Activated naive CD4-positive, alpha-beta T cell treated with anti-CD3 and anti-CD28 coated beads, Interleukin-2, amount 10 ng/mL, durations not matched to agents 7 days and 5 days (primary cell): ENCODE results near the gene ZBED3.
"Not testable (repeated sequence)": the region's sequence is repeated elsewhere in the genome, so short reads cannot be mapped to it uniquely, and the experiment has no call there.

Experiments
- CTCF ChIA-PET: fragments of 350-600 bp; sonication (Branson Sonifier 250); formaldehyde crosslinking; loops from one replicate; lab custom pipeline; 2021; ENCODE audit warnings: antibody characterized with exemption; lab: Charles Lee
- DNase-seq: peaks from one replicate; pipeline ENCODE4 v3.0.0-alpha.2; 2020
- H3K27ac Mint-ChIP-seq: one replicate; pipeline ENCODE4 v1.8.0; 2021; ENCODE audit warnings: mild to moderate bottlenecking, moderate library complexity, mixed read lengths
- H3K27me3 Mint-ChIP-seq: one replicate; pipeline ENCODE4 v1.8.0; 2021; ENCODE audit warnings: mild to moderate bottlenecking, mixed read lengths
- H3K36me3 Mint-ChIP-seq: one replicate; pipeline ENCODE4 v1.8.0; 2021; ENCODE audit warnings: mixed read lengths
- H3K4me1 Mint-ChIP-seq: one replicate; pipeline ENCODE4 v1.8.0; 2021; ENCODE audit warnings: mixed read lengths
- H3K4me3 Mint-ChIP-seq: one replicate; pipeline ENCODE4 v1.8.0; 2021; ENCODE audit warnings: mild to moderate bottlenecking, moderate library complexity, mixed read lengths
- H3K9me3 Mint-ChIP-seq: one replicate; pipeline ENCODE4 v1.8.0; 2021; ENCODE audit warnings: mixed read lengths

The ZBED3 gene

DNA sequence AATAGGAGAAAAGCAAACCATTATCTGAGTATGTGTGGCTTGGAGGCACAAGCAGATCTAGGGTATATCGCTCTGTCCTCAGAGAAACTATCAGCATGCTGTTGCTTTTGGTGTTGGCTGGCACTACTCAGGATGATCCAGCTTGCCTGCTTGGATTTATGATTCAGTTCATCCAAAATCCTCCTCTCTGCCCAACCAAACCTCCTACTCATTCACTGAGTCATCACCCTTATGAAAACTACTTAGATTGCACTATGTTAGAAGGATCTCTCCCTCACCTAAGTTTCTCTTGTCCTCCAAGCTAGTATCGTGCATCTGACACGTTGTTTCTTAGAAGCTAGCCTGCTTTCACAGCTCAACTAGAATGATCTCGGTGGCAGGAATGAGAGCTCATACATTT is 14.2 kb upstream of the ZBED3 start:
- peaks cover 6% of the 10 kb centered on the region for H3K27me3 Mint-ChIP-seq
- H3K4me3 Mint-ChIP-seq, result no peak overlapping the region
- H3K4me1 Mint-ChIP-seq, result no peaks in the 10 kb centered on the region
- no peak overlapping the region for H3K27ac Mint-ChIP-seq
- CTCF ChIA-PET, result interaction anchor here (2.4 kb wide), 1 partner anchor 24 kb away, joined by 8 read pairs; no protein-coding TSS in a partner anchor
- no peak for DNase-seq
- H3K9me3 Mint-ChIP-seq, result no peaks in the 10 kb centered on the region
- no peaks in the 10 kb centered on the region for H3K36me3 Mint-ChIP-seq

DNA sequence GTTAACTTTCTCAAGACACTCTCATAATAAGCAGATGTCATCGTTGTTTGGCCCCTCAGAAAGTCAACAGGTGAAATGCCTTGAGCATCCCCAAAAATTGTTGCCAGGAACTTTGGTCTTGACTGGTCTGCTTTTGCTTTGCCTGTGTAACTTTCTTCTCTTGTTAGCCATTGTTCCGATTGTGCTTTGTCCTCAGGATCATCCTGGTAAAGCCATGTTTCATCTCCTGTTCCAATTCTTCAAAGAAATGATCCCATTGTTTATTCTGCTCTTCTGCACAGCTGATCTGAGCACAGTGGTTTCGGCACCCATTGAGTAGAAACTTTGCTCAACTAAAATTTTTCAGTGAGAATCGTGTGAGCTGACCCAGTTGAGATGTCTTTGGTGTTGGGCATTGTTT is 8.1 kb upstream of the ZBED3 start:
- peaks cover 3% of the 10 kb centered on the region for H3K27me3 Mint-ChIP-seq
- H3K9me3 Mint-ChIP-seq, result no peaks in the 10 kb centered on the region
- DNase-seq, result no peak
- no peak overlapping the region for H3K27ac Mint-ChIP-seq
- H3K4me3 Mint-ChIP-seq, result no peak overlapping the region
- no peaks in the 10 kb centered on the region for H3K36me3 Mint-ChIP-seq
- CTCF ChIA-PET, result interaction anchor here (0.7 kb wide), 1 partner anchor 17 kb away, joined by 3 read pairs; no protein-coding TSS in a partner anchor
- H3K4me1 Mint-ChIP-seq, result no peaks in the 10 kb centered on the region

DNA sequence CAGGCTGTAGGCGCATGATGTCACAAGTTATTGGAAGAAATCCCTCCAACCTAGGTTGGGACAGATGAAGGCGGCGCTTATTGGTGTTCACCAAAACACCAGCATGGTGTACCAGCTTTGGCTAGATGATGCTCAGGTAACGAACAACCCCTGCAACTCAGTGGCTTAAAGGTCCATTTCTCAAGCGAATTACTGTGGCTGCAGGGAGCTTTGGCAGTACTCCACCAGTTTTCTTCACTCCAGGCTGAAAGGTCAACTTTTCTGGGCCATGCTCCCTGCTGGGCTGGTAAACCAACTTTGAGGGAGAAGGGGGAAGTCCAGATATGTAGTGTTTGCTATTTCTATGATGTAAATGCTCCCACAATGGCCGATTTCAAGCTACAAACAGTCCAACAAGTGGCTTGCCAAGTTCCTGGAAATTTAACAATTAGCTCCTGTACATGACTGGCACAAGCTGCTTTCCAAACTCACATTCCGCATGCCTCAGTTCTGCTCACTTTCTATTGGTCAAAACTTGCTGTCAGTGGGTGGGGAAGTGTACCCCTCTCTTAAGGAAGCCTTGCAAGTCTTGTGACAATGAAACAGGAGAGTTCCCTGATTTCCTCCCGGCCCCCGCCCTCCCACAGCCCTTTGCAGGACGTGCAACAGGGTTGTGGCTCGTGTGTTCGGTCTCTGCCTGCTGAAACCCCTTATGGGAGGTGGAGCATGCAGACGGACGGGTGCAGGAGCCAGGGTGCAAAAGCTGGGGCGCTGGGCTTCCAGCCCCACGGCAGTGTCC is 588 bp upstream of the ZBED3 start:
- CTCF ChIA-PET, result interaction anchor here (1.1 to 2.9 kb wide), 2 partner anchors 10 to 404 kb away, joined by 4 to 23 read pairs; partner anchors contain the start of gene WDR41
- Mint-ChIP-seq H3K4me1 (peaks cover 13% of the 10 kb centered on the region), H3K4me3 (peak overlapping the region; percentile 84), H3K27me3 (peaks cover 16% of the 10 kb centered on the region), H3K27ac (no peak overlapping the region), H3K9me3 (no peaks in the 10 kb centered on the region), H3K36me3 (no peaks in the 10 kb centered on the region)
- DNase-seq, result no peak

DNA sequence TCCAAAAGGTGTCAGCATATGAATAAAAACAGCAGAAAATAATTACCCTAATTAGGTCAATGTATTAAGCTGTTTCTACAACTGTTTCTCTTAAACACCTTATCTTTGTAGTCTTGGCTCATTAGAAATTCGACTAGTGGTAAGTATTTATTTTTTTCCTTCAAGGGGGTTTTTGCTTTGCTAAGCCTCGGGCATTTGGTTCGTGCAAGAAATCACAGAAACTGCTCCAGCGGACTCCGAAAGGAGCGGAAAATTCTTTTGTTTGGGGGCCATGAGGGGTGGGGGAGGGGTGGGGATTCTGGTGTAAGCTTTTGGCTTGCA is 757 bp downstream of the ZBED3 start:
- Mint-ChIP-seq H3K4me1 (peaks cover 13% of the 10 kb centered on the region), H3K27me3 (peaks cover 16% of the 10 kb centered on the region), H3K27ac (no peak overlapping the region), H3K9me3 (no peaks in the 10 kb centered on the region), H3K36me3 (no peaks in the 10 kb centered on the region), H3K4me3 (peak overlapping the region; percentile 84)
- CTCF ChIA-PET, result no interaction called here
- DNase-seq, result no peak

DNA sequence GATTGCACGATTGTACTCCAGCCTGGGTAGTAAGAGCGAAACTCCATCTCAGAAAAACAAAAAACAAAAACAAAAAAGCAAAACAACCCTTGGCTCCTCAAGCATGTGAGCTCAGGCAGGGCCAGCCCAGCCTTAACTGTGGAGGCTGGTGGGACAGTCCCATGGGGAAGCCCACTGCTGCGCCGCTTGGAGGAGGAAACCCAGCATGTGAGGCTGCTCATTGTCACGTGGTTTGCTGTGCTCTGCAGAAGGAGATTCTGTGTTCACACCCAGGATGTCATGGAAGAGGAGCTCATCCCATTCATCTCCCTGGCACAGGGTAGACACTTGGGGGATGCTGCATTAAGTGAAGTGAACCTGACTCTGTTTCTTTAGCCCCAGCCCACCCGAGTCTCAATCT is 4.0 kb downstream of the ZBED3 start:
- H3K4me1 Mint-ChIP-seq, result peaks cover 13% of the 10 kb centered on the region
- H3K9me3 Mint-ChIP-seq, result no peaks in the 10 kb centered on the region
- H3K36me3 Mint-ChIP-seq, result no peaks in the 10 kb centered on the region
- H3K4me3 Mint-ChIP-seq, result no peak overlapping the region
- H3K27ac Mint-ChIP-seq, result no peak overlapping the region
- H3K27me3 Mint-ChIP-seq, result peaks cover 16% of the 10 kb centered on the region
- CTCF ChIA-PET, result no interaction called here
- no peak for DNase-seq

DNA sequence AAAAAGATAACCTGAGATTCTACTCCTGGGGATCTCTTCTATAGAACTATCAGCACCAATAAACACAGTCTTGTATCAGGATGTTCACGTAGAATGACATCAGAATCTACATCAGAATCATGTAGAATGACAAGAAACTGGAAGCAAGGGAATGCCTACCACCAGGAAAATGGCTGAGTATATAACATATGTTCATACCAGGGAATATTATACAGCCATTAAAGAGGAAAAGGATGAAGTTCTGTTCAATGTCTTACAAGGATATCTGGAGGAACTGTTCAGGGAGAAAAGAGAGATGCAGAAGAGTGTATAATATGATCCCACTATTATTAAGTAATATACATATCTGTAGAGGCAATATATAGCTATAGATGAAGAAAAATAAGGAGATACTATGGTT is 4.8 kb downstream of the ZBED3 start:
- no peak overlapping the region for H3K4me3 Mint-ChIP-seq
- no peaks in the 10 kb centered on the region for H3K9me3 Mint-ChIP-seq
- H3K4me1 Mint-ChIP-seq, result peaks cover 8% of the 10 kb centered on the region
- H3K27ac Mint-ChIP-seq, result no peak overlapping the region
- CTCF ChIA-PET, result interaction anchor here (0.7 kb wide), 1 partner anchor 154 kb away, joined by 3 read pairs; no protein-coding TSS in a partner anchor
- H3K27me3 Mint-ChIP-seq, result peaks cover 8% of the 10 kb centered on the region
- no peaks in the 10 kb centered on the region for H3K36me3 Mint-ChIP-seq
- no peak for DNase-seq

DNA sequence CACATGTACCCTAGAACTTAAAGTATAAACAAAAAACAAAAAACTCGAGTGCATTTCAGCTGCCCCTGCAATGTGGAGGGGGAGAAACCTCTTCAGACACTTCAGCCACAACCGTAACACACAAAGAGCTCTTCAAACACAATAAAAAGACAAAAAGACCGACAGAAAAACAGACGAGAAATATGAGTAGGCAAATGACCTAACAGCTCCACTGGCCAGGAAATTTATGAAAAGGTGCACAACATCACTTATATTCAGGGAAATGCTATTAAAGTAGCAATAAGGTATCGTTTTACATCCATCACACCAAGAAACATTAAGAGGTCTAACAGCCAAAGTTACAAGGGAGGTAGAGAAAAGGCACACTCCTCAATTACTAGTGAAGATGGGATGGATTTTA is 6.2 kb downstream of the ZBED3 start:
- no peaks in the 10 kb centered on the region for H3K36me3 Mint-ChIP-seq
- H3K4me3 Mint-ChIP-seq, result no peak overlapping the region
- no peak for DNase-seq
- peaks cover 3% of the 10 kb centered on the region for H3K27me3 Mint-ChIP-seq
- CTCF ChIA-PET, result interaction anchor here (1.6 kb wide), 1 partner anchor 411 kb away, joined by 4 read pairs; the partner anchor contains the start of gene WDR41
- H3K9me3 Mint-ChIP-seq, result no peaks in the 10 kb centered on the region
- H3K27ac Mint-ChIP-seq, result no peak overlapping the region
- H3K4me1 Mint-ChIP-seq, result peaks cover 2% of the 10 kb centered on the region

DNA sequence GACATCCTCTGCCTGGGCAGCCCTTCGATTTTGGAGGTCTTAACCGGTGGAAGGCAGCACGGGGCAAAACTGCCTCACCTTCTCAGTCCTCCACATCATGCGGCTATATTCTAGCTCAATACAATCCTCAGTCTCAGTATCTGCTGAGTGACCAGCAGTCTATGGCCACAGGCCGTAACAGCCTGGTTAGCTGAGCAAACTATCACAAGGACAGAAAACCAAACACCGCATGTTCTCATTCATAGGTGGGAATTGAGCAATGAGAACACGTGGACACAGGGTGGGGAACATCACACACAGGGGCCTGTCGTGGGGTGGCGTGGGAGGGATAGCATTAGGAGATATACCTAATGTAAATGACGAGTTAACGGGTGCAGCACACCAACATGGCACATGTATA is 6.6 kb downstream of the ZBED3 start:
- H3K4me1 Mint-ChIP-seq, H3K4me3 Mint-ChIP-seq, H3K27me3 Mint-ChIP-seq, H3K9me3 Mint-ChIP-seq, H3K36me3 Mint-ChIP-seq, H3K27ac Mint-ChIP-seq, DNase-seq: not testable (repeated sequence)
- CTCF ChIA-PET, result interaction anchor here (1.6 kb wide), 1 partner anchor 412 kb away, joined by 4 read pairs; the partner anchor contains the start of gene WDR41

DNA sequence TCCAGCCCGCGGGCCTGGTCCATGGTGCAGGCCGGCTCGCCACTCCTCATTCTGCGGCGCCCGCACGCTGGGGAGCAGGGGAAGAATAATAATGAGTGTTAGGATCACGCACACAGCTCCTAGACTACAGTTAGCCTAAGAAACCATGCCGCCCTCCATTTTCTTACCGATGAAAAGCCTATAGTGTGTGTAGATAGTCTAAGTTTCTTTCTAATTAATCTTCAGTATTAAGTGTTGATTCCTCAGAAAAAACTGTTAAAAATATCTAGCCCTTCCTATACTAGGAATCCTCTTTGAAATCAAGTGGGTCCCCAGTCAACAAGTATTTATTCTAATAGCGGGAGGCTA is 9.3 kb downstream of the ZBED3 start:
- no peaks in the 10 kb centered on the region for H3K36me3 Mint-ChIP-seq
- CTCF ChIA-PET, result interaction anchor here (0.8 to 2.7 kb wide), 16 partner anchors 10 to 414 kb away, joined by 3 to 23 read pairs (median 6); partner anchors contain the start of genes WDR41 and ZBED3
- no peak overlapping the region for H3K27ac Mint-ChIP-seq
- H3K27me3 Mint-ChIP-seq, result peaks cover 3% of the 10 kb centered on the region
- peaks cover 2% of the 10 kb centered on the region for H3K4me1 Mint-ChIP-seq
- no peak for DNase-seq
- no peaks in the 10 kb centered on the region for H3K9me3 Mint-ChIP-seq
- peak overlapping the region; percentile 45 for H3K4me3 Mint-ChIP-seq

DNA sequence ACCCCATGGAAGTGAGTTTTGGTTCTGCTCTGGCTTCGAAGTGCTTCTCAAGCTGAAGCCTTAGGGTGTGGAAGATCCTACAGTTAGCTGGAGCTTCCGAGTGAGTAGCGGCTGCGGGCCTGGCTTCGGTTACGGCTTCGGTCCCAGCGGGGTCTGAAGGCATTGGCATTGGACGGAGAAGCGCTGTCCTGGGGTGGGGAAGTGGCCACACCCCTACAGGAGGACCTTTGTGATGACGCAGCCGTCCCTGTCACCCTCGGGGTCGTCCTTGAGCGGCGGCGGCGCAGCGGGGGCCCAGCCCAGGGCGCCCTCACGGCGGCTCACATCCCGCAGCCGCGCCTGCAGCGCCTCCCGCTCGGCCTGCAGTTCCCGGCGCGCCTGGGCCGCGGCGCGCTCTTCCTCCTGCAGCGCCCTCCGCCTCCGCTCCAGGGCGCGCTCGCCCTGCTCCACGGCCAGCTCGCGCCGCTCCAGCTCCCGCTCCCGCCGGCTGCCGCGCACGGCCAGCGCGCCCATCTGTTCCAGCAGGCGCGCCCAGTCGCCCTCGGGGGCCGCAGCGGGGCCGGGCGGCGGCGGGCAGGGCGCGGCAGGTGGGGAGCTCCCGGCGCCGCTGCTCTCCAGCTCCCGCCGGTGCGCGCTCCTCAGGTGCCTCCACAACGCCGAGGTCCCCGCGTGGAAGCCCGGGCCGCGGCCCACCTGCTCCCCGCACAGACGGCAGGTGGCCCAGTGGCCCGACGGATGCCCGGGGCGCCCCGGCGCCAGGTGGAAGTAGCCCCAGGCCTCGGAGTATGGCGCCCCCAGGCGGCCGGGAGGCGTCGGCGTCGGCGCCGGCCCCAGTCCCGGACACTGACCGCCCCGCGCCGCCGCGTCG is 9.9 kb downstream of the ZBED3 start:
- peaks cover 2% of the 10 kb centered on the region for H3K4me1 Mint-ChIP-seq
- H3K9me3 Mint-ChIP-seq, result no peaks in the 10 kb centered on the region
- DNase-seq, result peak; percentile 68
- CTCF ChIA-PET, result interaction anchor here (0.9 to 2.7 kb wide), 16 partner anchors 10 to 415 kb away, joined by 3 to 23 read pairs (median 6); partner anchors contain the start of genes WDR41 and ZBED3
- H3K27me3 Mint-ChIP-seq, result peaks cover 3% of the 10 kb centered on the region
- no peaks in the 10 kb centered on the region for H3K36me3 Mint-ChIP-seq
- no peak overlapping the region for H3K27ac Mint-ChIP-seq
- peak overlapping the region; percentile 59 for H3K4me3 Mint-ChIP-seq

DNA sequence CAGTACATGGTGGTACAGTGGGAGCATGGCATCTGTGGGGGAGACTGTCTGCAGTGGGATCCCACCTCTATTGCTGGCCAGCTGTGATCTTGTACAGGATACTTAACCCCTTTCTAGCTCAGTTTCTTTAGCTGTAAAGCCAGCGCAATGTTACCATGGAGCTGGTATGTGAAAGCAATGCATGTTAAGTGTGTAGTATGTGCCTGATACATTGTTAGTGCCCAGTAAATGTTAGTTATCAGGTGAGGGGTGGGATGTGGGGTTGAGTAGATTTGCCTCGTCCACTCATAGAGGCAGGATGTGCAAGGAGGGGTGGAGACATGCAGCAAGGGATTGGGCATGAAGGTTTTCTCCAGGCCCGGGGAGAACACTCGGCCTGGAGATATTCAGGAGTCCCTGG is 12.3 kb downstream of the ZBED3 start:
- CTCF ChIA-PET, result no interaction called here
- Mint-ChIP-seq H3K4me1 (peaks cover 2% of the 10 kb centered on the region), H3K36me3 (peaks cover 10% of the 10 kb centered on the region), H3K4me3 (no peak overlapping the region), H3K9me3 (no peaks in the 10 kb centered on the region), H3K27me3 (peaks cover 3% of the 10 kb centered on the region), H3K27ac (no peak overlapping the region)
- no peak for DNase-seq

DNA sequence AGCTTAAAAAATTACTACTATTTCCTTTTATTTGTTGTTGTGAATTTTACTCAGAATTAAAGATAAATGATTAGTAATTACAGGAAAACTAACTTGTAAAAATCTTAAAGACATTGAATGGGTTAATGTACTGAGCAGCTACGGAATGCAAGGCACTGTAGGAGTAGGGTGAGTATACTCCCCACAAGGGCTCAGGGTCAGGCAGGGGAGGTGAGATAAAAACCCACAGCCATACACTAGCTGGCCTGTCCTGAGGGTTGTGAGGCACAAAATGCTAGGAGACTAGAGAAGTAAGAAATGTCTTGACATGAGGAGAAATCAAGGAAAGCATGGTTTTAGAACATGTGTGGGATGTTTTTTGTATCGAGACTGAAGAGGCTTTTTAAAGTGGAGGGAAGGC is 13.4 kb downstream of the ZBED3 start:
- peaks cover 2% of the 10 kb centered on the region for H3K4me1 Mint-ChIP-seq
- CTCF ChIA-PET, result no interaction called here
- H3K36me3 Mint-ChIP-seq, result peaks cover 15% of the 10 kb centered on the region
- no peak for DNase-seq
- no peak overlapping the region for H3K4me3 Mint-ChIP-seq
- H3K9me3 Mint-ChIP-seq, result no peaks in the 10 kb centered on the region
- no peak overlapping the region for H3K27ac Mint-ChIP-seq
- peaks cover 3% of the 10 kb centered on the region for H3K27me3 Mint-ChIP-seq

DNA sequence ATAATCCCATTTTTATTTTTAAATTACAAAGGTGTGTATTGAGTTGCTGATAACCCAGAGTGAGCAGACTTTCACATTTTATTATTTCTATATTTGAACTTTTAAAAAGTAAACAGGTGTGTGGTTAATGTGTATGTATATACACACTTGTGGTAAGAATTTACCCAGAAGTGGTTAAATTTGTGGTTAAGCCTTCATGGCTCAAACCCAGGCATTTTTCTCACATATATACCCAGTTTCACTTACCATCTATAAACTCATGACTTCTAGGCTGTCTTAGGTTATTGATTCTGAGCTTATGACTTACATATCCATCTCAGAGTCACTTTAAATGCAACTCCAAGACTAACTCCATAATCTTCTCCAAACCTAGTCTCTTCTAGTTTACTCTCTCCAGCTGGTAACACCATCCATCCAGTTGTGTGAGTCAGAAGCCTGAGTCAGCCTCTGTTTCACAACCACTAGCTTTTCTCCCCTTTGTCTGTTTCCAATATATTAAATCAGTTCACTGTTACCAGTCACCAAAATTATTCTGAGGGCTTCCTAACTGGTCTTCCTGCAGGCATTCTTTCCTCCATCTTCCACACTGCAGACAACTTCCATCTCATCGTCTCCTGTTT is 20.2 kb downstream of the ZBED3 start:
- H3K27ac Mint-ChIP-seq, result no peak overlapping the region
- DNase-seq, result no peak

DNA sequence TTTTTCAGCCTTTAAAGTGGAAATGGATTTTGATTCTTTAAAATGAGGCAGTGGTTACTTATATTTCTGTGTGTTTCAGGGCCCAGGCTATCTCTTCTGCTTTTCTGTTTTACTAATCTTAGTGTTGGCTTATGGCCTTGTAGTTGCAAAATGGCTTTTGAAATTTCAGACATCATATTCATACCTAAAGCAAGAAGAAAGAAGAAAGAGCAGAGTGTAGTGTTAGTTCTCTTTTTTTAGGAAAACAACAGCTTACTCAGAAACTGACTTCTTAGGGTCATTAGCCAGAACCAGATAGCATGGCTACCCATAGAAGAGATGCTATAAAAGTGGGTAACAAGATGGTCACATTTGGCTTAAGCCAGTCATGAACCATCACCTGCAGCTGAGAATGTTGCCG is 20.9 kb downstream of the ZBED3 start:
- CTCF ChIA-PET, result no interaction called here

More for the DNA sequence above, 20.2 kb downstream of the ZBED3 start:
- Mint-ChIP-seq H3K36me3 (peaks cover 43% of the 10 kb centered on the region), H3K4me1 (peaks cover 15% of the 10 kb centered on the region), H3K27me3 (no peaks in the 10 kb centered on the region), H3K9me3 (no peaks in the 10 kb centered on the region), H3K4me3 (no peak overlapping the region)
- CTCF ChIA-PET, result interaction anchor here (0.5 to 1.7 kb wide), 2 partner anchors 11 to 218 kb away, joined by 3 to 6 read pairs; no protein-coding TSS in a partner anchor

More for the DNA sequence above, 20.9 kb downstream of the ZBED3 start:
- H3K4me3 Mint-ChIP-seq, result no peak overlapping the region
- H3K4me1 Mint-ChIP-seq, result peaks cover 15% of the 10 kb centered on the region
- no peaks in the 10 kb centered on the region for H3K9me3 Mint-ChIP-seq
- H3K27me3 Mint-ChIP-seq, result no peaks in the 10 kb centered on the region
- peaks cover 48% of the 10 kb centered on the region for H3K36me3 Mint-ChIP-seq
- H3K27ac Mint-ChIP-seq, result no peak overlapping the region
- DNase-seq, result no peak
